Measurements from ENCODE around the gene TTC39B.

TTC39B gene

DNA sequence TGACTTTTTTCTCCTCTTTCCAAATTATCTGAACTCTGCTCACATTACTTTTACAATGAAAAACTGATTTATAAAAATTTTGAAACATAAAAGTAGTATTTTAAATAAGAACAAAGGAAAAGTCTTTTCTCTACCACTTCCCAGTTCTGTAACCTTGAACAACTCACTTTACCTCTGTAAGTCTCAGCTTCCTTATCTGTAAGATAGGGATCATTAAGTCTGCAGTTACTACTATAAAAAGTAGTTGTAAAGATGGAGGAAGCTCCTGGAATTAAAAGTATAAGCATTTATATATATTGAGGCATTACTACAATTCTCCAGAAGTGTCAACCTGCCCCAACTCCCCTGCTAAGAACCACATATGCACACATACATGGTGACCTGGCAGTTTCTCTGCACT lies 88.0 kb downstream of the TTC39B start:
- in situ Hi-C loops (cut with MboI; ENCODE audit: low pct_unique_long_range_greater_than_20kb, low sequenced_read_pairs, unreplicated experiment) = no loop called here

GRCh38 chr9:15213249-15213648 lies 93.8 kb downstream of the TTC39B start:
- TF ChIP-seq, protein P1, sequence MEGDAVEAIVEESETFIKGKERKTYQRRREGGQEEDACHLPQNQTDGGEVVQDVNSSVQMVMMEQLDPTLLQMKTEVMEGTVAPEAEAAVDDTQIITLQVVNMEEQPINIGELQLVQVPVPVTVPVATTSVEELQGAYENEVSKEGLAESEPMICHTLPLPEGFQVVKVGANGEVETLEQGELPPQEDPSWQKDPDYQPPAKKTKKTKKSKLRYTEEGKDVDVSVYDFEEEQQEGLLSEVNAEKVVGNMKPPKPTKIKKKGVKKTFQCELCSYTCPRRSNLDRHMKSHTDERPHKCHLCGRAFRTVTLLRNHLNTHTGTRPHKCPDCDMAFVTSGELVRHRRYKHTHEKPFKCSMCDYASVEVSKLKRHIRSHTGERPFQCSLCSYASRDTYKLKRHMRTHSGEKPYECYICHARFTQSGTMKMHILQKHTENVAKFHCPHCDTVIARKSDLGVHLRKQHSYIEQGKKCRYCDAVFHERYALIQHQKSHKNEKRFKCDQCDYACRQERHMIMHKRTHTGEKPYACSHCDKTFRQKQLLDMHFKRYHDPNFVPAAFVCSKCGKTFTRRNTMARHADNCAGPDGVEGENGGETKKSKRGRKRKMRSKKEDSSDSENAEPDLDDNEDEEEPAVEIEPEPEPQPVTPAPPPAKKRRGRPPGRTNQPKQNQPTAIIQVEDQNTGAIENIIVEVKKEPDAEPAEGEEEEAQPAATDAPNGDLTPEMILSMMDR (IDR thresholded peaks at IDR 0.05; ENCODE audit: extremely low read depth, insufficient read depth, missing control alignments) = no peak
- DNase-seq (ENCODE audit: low spot score) = no peak
- in situ Hi-C loops (cut with MboI; ENCODE audit: low pct_unique_long_range_greater_than_20kb, low sequenced_read_pairs, unreplicated experiment) = no loop called here

More for the DNA sequence above, 88.0 kb downstream of the TTC39B start:
- TF ChIP-seq, protein P1 (IDR thresholded peaks at IDR 0.05; ENCODE audit: extremely low read depth, insufficient read depth, missing control alignments) = no peak
- DNase-seq (ENCODE audit: low spot score) = no peak

DNA sequence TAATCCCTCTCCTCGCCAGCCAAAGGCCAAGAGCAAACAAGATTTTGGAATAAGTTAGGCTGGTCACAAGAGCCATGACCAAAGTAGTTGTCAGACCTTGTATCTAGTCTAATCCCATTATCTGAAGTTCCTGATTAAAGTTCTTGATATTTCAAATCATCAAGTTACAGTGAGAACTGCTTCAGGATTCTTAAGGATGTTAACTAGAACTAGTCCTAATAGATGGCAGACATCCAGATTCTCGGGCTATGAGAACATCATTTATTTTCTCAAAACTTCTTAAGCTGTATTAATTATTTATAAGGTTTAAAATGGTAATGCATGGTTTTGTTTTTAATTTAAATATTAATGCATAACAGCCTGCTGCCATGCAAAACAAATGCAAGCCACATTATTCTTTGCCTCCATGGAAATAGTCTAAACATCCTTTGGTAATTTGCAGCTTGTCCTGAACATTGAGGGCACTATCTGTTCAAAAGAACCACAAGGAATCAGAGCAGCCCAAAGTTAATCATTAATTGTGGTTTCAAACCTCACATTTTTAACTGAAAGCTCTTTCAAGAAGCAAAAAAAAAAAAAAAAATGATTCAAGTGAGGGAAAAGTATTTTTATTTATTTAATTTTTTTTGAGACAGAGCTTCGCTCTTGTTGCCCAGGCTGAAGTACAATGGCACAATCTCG lies 95.1 kb downstream of the TTC39B start:
- in situ Hi-C loops (cut with MboI; ENCODE audit: low pct_unique_long_range_greater_than_20kb, low sequenced_read_pairs, unreplicated experiment) = no loop called here
- TF ChIP-seq, protein P1 (IDR thresholded peaks at IDR 0.05; ENCODE audit: extremely low read depth, insufficient read depth, missing control alignments) = no peak
- DNase-seq (ENCODE audit: low spot score) = no peak

- DNase-seq (ENCODE audit: low spot score) = peak; percentile 59
- TF ChIP-seq, protein P1 (IDR thresholded peaks at IDR 0.05; ENCODE audit: extremely low read depth, insufficient read depth, missing control alignments) = peak; percentile 89
- in situ Hi-C loops (cut with MboI; ENCODE audit: low pct_unique_long_range_greater_than_20kb, low sequenced_read_pairs, unreplicated experiment) = no loop called here
Measured at GRCh38 chr9:15211160-15211814, 95.7 kb downstream of the TTC39B start.

GRCh38 chr9:15206903-15207696 lies 99.9 kb downstream of the TTC39B start:
- DNase-seq (ENCODE audit: low spot score) = no peak
- in situ Hi-C loops (cut with MboI; ENCODE audit: low pct_unique_long_range_greater_than_20kb, low sequenced_read_pairs, unreplicated experiment) = no loop called here
- TF ChIP-seq, protein P1 (IDR thresholded peaks at IDR 0.05; ENCODE audit: extremely low read depth, insufficient read depth, missing control alignments) = no peak

- TF ChIP-seq, protein P1 (IDR thresholded peaks at IDR 0.05; ENCODE audit: extremely low read depth, insufficient read depth, missing control alignments) = no peak
- DNase-seq (ENCODE audit: low spot score) = no peak
- in situ Hi-C loops (cut with MboI; ENCODE audit: low pct_unique_long_range_greater_than_20kb, low sequenced_read_pairs, unreplicated experiment) = no loop called here
Measured at GRCh38 chr9:15205632-15206420, 101.2 kb downstream of the TTC39B start.
